Activated CD4-positive, alpha-beta T cell treated with anti-CD3 and anti-CD28 coated beads, Interleukin-2, amount 50 U/mL, for 16 hours (primary cell): ENCODE measurements around the gene TULP3.

Source experiments
- DNase-seq: peaks from one replicate; pipeline ENCODE4 v3.0.0-alpha.2; 2020

Gene TULP3

DNA sequence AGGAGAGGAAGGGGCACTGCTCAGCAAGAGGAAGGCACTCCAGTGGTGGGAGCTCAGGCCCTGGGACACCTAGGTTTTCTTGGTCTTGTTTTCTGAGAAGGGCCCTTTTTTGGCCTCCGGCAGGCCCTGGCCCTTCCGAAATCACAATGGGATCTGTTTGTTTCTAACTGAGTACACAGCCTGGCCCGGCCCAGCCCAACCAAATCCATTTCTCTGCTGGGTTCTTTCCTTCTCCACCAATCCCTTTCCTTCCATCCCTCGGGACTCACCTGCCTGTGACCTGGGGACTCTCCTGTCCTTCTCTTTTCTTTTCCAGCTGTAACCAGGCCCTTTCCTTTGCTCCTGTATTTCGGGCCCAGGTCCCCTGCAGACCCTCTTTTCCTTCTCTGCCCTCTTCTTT lies 87.1 kb downstream of the TULP3 start:
- DNase-seq = no peak

DNA sequence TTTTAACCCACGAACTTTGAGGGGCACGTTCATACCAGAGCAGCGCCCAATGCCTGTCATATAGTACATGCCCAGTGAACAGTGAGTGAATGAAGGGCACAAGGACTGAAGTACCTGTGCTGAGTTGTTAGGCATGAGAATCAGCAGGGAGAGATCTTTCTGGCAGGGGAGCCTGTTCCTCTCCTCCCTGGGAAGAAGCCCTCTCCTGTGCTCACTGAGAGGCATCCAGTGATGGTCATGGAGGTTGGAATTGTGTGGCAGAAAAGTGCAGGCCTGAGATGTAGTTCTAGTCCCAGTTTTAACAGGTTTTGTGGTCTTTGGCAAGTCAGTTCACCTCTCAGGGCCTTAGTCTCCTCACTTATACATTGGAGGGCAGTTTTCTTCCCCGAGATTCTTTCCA lies 89.1 kb downstream of the TULP3 start:
- no peak for DNase-seq

DNA sequence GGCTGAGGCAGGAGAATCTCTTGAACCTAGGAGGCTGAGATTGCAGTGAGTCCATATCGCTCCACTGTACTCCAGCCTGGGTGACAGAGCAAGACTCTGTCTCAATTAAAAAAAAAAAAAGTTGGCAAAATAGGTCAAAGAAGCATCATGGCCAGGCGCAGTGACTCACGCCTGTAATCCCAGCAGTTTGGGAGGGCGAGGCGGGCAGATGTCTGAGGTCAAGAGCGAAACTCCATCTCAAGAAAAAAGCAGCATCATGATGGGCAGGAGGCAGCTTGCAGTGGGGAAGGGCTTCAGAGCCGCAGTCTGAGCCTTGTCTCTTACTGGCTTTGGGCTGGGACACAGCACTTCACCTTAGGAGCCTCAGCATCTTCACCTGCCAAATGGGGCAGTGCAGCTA lies 89.9 kb downstream of the TULP3 start:
- DNase-seq = no peak

GRCh38 chr12:2982361-2982760 lies 91.7 kb downstream of the TULP3 start:
- no peak for DNase-seq

DNA sequence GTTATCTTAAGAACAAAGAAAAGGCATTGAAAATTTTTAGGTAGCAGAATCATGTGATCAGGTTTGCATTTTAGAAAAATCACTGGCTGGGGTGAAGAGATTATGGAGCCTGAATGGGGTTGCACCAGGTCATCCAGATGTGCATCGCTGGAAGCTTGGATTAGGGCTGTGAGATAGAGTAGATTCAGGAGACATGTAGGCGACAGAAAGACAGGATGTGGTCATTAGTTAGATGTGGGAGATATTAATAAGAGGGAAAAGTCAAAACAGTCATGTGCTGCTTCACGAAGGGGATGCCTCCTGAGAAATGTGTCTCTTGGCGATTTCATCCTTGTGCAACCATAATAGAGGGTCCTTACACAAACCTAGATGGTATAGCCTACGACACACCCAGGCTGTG lies 93.6 kb downstream of the TULP3 start:
- DNase-seq = no peak

GRCh38 chr12:2984698-2985097 lies 94.0 kb downstream of the TULP3 start:
- no peak for DNase-seq

GRCh38 chr12:2986876-2987275 lies 96.2 kb downstream of the TULP3 start:
- no peak for DNase-seq

DNA sequence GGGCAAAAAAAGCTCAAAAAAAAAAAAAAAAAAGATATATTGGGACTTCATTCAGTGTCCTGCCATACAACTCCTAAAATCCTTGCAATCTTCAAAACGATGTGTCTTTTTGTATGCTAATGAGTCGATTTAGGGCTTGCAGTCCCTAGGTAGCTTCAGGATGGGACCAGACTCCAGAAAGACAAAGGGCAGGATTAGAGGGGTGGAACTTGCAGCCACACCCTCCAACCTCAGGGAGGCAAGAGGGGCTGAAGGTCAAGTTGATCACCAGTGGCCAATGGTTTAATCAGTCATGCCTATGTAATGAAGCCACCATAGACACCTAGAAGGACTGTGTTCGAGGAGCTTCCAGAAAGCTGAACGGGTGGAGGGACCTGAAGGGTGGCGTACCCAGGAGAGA lies 97.8 kb downstream of the TULP3 start:
- no peak for DNase-seq
